ENCODE measurements around the gene IFI27L1.
A peak's percentile ranks its signal among the peaks of the same experiment; 100 is the strongest.

IFI27L1 gene

DNA sequence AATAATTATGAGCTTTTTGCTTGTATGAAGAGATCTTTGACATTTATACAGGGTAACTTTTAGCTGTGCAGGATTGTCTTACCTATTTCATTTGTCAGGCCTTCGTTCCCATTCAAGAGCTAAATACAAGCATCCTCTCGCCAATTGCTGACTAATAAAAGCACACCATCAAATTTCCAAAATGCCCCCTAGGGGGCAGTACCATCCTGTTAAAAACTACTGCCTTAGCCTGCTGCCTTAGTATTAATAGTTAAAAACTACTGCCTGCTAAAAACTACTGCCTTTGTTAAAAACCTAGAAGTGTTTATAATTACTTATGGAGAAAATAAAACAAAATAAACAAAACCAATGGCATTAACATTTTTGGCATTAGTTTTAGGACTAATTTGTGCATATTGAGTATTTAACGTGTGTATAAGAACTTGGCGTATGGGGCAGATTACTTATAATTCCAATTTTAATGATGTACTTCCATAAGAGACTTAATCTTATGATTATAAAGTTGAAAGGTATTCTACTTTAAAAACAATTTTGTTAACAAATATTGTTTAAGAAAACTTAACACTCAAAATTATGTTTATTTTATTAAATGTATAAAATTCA, 51.3 kb downstream of the IFI27L1 start:
- DNase-seq (ENCODE audit: low spot score) = peak; percentile 74

DNA sequence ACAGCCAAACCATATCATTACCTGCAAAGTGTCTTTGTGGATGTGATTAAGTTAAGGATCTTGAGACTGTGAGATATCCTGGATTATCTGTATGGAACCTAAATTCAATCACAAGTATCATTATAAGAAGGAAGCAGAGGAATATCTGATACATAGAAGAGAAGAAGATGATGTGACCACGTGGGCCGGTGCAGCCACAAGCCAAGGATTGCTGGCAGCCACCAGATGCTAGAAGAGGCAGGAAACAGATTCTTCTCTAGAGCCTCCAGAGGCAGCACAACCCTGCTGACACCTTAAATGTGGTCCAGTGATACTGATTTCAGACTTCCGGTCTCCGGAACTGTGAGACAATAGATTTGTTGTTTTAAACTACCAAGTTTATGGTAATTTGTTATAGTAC, 54.4 kb downstream of the IFI27L1 start:
- no peak for DNase-seq (ENCODE audit: low spot score)

DNA sequence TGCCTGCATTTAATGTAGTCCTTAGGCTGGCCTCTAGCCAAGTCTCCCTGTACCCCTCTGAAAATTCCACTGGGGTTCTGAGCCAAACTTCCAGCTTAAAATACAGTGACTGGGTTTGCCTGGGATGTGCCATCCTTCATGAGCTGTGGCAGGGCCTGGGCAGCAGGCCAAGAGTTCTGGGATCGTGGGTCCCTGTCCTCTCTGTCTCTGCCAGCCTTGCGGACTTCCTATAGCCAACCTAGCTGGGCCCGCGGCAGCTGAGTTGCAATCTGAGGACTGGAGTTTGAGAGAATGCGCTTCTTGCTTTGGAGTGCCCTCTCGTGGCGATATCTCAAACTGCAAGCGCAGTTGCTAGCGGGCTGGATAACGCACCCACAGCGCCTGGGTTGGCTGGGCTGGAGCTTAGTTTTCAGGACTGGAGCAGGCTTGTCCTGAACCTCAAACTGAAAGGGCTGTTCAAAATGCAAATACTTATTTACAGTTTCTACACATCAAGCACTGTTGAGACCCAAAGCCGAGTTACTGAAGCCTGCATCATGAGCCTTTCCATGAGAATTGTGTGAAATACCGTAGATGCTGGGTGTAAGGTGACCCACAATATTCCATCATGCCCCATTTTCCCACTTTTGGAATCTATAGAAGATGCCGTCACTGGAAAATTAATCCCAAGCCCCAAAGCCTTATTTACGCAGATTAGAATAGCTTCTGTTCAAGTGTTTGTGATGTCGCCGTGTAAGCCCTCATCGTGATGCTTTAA, 55.6 kb downstream of the IFI27L1 start:
- DNase-seq (ENCODE audit: low spot score) = peak; percentile 82

DNA sequence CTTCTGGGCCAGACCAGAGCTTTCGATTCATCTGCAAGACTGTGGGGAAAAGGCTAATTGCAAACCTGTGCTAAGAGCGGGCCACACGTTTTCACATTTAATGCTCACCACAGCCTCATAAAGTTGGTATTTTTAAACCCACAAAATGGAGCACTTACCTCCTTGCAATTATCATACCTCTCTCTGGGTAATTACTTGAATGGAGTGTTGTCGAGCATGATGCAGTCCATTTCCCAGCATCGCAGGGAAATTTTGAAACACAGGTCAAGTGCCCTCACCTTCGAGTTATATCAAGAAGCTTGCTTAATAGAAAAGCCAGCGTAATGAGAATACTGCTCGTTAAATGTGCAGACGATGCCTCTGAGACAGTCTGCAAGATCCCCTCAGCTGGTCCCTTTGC, 57.1 kb downstream of the IFI27L1 start:
- no peak for DNase-seq (ENCODE audit: low spot score)

DNA sequence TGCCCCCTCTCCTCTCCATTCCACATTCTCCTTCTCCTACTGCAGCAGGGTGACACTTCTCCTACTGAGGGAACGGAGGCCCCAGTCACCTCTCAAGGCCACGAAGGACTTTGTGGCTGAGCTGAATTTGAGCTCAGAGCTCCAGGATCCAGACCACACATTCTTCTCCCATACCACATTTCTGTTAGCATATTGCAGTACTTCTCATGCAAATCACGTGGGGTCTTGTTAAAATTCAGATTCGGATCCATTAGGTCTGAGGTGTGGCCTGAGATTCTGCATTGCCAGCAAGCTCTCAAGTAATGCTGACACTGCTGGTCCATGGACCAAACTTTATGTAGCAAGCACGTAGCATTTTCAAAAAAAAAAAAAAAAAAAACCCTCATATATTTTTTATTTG, 57.9 kb downstream of the IFI27L1 start:
- DNase-seq (ENCODE audit: low spot score) = no peak

DNA sequence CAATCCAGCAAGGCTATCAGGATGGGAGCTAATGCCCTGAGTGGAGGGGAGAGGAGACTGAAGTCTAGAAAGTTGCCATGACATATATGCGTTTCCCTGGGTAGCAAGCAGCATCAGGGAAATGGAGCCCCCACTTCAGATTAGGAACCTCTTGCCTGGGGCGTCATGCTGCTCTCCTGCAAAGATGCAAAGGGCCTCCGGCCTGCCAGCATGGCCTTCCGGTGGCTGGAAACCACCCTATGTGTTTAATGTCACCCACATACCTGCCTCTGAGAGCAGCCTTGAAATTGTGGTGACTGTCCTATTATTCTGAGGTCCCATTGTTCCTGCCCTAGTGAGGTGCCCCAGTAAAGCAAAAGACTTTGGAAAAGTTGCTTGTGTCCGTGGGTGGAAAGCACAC, 58.3 kb downstream of the IFI27L1 start:
- DNase-seq (ENCODE audit: low spot score) = no peak

DNA sequence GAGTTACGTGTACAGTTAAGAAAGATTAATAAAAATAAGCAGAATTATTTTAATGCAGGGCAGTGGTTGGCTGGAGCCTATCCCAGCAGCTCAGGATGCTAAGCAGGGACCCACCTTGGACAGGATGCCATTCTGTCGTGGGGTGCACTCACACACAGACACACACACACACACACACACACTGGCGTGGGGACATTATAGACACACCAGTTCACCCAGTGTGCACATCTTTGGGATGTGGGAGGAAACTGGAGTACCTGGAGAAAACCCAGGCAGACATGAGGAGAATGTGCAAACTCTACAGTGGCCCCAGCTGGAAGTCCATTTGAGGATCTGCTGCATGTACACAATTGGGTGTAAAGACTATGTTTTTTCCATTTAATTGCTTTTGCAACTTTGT, 61.1 kb downstream of the IFI27L1 start:
- DNase-seq (ENCODE audit: low spot score) = no peak

DNA sequence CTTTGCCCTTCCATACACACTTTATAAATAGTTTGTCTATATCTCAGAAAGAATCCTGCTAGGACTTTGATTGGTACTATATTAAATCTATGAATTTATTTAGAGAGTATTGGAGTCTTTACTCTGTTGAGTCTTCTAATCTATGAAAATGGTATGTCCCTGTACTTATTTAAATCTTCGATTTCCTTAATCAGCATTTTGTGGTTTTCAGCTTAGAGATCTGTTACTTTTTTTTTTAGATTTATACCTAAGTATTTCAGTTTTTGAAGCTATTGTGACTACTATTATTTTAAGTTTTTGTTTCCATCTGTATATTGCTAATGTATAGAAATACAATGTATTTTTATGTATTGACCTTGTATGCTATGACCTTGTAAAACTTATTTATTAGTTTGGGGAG, 61.7 kb downstream of the IFI27L1 start:
- DNase-seq (ENCODE audit: low spot score) = no peak

DNA sequence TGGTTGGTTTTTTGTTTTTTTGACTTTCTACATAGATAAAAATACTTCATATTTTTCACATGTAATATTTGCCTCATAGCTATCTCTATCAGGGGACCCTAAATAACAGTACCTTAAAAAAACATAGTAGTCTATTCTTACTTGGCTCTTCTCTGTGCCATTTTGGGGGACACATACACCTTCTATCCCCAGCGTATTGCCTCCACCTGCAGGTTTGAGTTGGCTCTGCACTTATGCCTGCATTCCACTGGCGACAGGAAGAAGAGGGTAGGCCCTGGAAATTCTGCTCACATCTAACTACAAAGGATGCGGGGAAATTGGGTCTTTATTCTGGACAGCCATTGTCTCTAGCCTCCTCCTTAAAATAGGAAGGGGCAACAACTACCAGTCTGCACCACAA, 62.1 kb downstream of the IFI27L1 start:
- no peak for DNase-seq (ENCODE audit: low spot score)

DNA sequence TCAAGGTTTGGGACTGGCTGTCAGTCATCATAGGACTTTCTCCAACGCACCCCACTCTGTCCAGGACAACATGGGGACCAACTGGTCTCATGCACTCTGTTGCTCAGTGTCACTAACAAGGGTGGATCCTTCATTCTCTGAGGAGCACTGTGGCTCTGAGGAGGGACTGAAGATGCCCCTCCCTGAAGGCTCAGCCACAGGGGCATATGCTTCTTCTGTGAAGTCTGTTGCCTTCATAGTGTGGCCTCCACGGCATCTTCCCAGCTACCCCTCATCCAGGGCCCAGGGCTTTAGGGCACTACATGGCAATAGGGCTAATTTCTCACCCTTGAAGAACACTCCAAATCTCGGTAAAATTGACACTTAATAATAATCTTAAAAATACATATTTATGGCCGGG, 62.6 kb downstream of the IFI27L1 start:
- no peak for DNase-seq (ENCODE audit: low spot score)

DNA sequence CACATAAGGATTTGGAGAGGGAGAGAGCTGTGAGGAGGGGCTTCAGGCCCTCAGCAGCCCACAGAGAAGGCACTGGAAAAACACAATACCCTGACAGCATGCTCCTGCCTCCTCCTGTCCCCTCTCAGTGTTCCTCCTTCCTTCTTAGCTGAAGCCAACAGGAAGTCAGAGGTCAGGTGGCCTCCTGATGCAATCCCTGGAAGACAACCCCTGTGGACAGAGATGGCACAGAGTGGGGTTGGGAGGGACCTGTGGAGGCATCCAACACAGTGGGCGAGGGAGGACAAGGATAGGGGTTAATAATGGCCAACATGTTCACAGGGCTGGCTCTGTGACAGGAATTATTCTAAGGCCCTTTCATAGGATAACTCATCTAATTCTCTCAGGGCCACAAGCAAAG, 63.7 kb downstream of the IFI27L1 start:
- DNase-seq (ENCODE audit: low spot score) = no peak

DNA sequence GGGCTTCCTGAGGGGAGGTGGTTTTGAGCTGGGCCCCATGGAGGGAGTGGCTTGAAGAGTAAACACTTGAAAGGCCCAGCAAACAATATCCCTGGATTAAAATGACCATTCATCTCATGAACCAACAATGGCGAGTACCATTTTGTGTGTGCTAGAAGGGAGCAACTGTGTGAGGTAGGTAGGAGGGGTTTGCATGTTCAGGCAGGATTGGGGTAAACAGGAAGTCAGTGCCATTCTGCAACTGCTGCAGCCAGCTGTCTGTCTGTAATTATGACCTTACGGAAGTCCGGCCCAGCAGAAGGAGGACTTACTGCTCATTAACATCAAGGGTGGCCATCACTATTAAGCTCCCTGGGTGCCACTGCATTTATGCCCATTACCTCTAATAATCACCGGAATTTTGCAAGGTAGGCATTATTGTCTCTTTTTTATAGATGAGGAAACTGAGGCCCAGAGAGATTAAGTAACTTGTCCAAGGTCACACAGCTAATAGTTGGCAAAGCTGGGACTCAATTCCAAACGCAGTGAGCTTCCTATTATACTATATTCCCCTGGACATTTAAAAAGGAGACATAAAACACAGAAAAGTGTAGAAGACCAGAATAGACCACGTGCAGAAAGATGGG, 64.9 kb downstream of the IFI27L1 start:
- DNase-seq (ENCODE audit: low spot score) = no peak
